A673 (cell line): ENCODE data around the gene BATF. TPM values are rescaled to one million over a fixed set of nuclear protein-coding genes. Genes with fewer than 3 reads are reported as not detected.

Experiments
- BruUV-seq: library from RNA; stranded (reverse); fragments of 400-500 nt; replicated peaks from 2 replicates; lab custom pipeline; 2021; lab: Mats Ljungman, UMichigan
- CTCF ChIA-PET: fragments of 300-600 bp; sonication (Branson Sonifier 250); formaldehyde crosslinking; loops from one replicate; lab custom pipeline; 2022; ENCODE audit warnings: antibody characterized with exemption; lab: Charles Lee
- POLR2A ChIA-PET: fragments of 300-600 bp; sonication (Branson Sonifier 250); formaldehyde crosslinking; loops from one replicate; lab custom pipeline; 2022; ENCODE audit warnings: antibody characterized with exemption; ENCODE audit not compliant: low non-redundant PET; lab: Charles Lee
- DNase-seq: peaks from one replicate; pipeline ENCODE4 v3.0.0-alpha.2; 2015; ENCODE audit warnings: low spot score
- H3K27ac ChIP-seq: fragments of 200-600 bp; sonication (generic); 2 replicates; pipeline ENCODE4 v1.5.1; 2016; ENCODE audit warnings: mixed run types, low read depth, mild to moderate bottlenecking, mixed read lengths, antibody characterized with exemption, low read length; ENCODE audit not compliant: poor library complexity, severe bottlenecking
- H3K27me3 ChIP-seq: fragments of 200-600 bp; sonication (generic); replicated peaks from 2 replicates; pipeline ENCODE4 v1.6.1; 2017; ENCODE audit warnings: mixed run types, low read depth, mild to moderate bottlenecking, mixed read lengths, antibody characterized with exemption, low read length; ENCODE audit not compliant: insufficient read depth, poor library complexity
- H3K36me3 ChIP-seq: fragments of 200-600 bp; sonication (generic); 2 replicates; pipeline ENCODE4 v1.6.1; 2016; ENCODE audit warnings: mixed run types, mild to moderate bottlenecking, mixed read lengths, antibody characterized with exemption, low read length; ENCODE audit not compliant: insufficient read depth, poor library complexity, severe bottlenecking
- H3K4me1 ChIP-seq: fragments of 200-600 bp; sonication (generic); 2 replicates; pipeline ENCODE4 v1.6.1; 2017; ENCODE audit warnings: mixed run types, mild to moderate bottlenecking, mixed read lengths, antibody characterized with exemption, low read length; ENCODE audit not compliant: insufficient read depth, poor library complexity, severe bottlenecking
- H3K4me3 ChIP-seq: fragments of 200-600 bp; sonication (generic); 2 replicates; pipeline ENCODE4 v1.5.1; 2016; ENCODE audit warnings: low read depth, mixed run types, mild to moderate bottlenecking, mixed read lengths, low read length; ENCODE audit not compliant: poor library complexity, severe bottlenecking
- H3K9me3 ChIP-seq: fragments of 200-600 bp; sonication (generic); 2 replicates; pipeline ENCODE4 v1.6.1; 2016; ENCODE audit warnings: mixed run types, low read depth, mild to moderate bottlenecking, mixed read lengths, antibody characterized with exemption, low read length; ENCODE audit not compliant: poor library complexity, severe bottlenecking
- CTCF ChIP-seq: fragments of 300-800, 200-600 bp; sonication (generic); conservative IDR thresholded peaks from 2 replicates; pipeline ENCODE4 v1.5.1; 2017; ENCODE audit warnings: low read depth, mild to moderate bottlenecking, antibody characterized with exemption, low read length, moderate library complexity, mixed read lengths
- EZH2 ChIP-seq: fragments of 200-600 bp; sonication (generic); IDR thresholded peaks from 2 replicates; pipeline ENCODE4 v1.6.1; 2017; ENCODE audit warnings: borderline replicate concordance, low read depth, mild to moderate bottlenecking, mixed read lengths, antibody characterized with exemption, low read length; ENCODE audit not compliant: poor library complexity, severe bottlenecking
- intact Hi-C: fragments of 100-400 bp; cut with micrococcal nuclease; formaldehyde crosslinking; loops from one replicate; pipeline ENCODE4 v1.10.0; 2022; ENCODE audit not compliant: unreplicated experiment
- total RNA-seq: library from RNA; stranded (reverse); gene quantifications from 2 replicates; pipeline ENCODE4 v1.2.3, GENCODE V29; 2021

Gene BATF
- total RNA-seq, 1 experiment from 2014 or later = not detected

DNA sequence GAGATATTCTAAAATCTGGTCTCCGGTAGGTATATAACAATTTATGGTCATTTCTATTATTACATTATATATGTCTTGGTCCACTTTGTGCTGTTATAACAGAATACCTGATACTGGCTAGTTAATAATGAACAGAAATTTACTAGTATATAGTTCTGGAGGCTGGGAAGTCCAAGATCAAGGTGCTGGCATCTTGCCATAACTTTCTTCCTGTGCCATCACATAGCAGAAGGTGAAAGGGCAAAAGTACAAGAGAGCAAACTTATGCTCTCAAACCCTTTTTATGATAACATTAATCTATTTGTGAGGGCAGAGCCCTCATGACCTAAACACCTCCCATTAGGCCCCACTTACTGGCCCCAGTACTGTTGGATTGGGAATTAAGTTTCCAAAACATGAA is 17.9 kb upstream of the BATF start:
- no peak for DNase-seq
- H3K9me3 ChIP-seq = peaks cover 4% of the 10 kb centered on the region
- no peak for TF ChIP-seq CTCF
- no peak for TF ChIP-seq EZH2
- ChIA-PET POLR2A (no interaction called here), CTCF (no interaction called here)
- intact Hi-C loops = no loop called here
- no peaks in the 10 kb centered on the region for H3K36me3 ChIP-seq
- no peak overlapping the region for H3K27ac ChIP-seq
- peaks cover 3% of the 10 kb centered on the region for H3K27me3 ChIP-seq
- H3K4me1 ChIP-seq = no peaks in the 10 kb centered on the region
- H3K4me3 ChIP-seq = no peak overlapping the region
- no TSS peak for BruUV-seq

- CTCF ChIA-PET = no interaction called here
- POLR2A ChIA-PET = no interaction called here
- no TSS peak for BruUV-seq
- H3K9me3 ChIP-seq = peaks cover 4% of the 10 kb centered on the region
- H3K27me3 ChIP-seq = peaks cover 3% of the 10 kb centered on the region
- no peaks in the 10 kb centered on the region for H3K36me3 ChIP-seq
- H3K4me3 ChIP-seq = no peak overlapping the region
- H3K27ac ChIP-seq = no peak overlapping the region
- TF ChIP-seq CTCF = no peak
- TF ChIP-seq EZH2 = no peak
- no peak for DNase-seq
- no peaks in the 10 kb centered on the region for H3K4me1 ChIP-seq
- intact Hi-C loops = no loop called here
Observed at GRCh38 chr14:75506930-75507329, 15.3 kb upstream of the BATF start.

GRCh38 chr14:75510547-75510946 is 11.7 kb upstream of the BATF start:
- POLR2A ChIA-PET = no interaction called here
- CTCF ChIA-PET = no interaction called here
- no peak for TF ChIP-seq CTCF
- no peak for TF ChIP-seq EZH2
- intact Hi-C loops = no loop called here
- Histone ChIP-seq H3K9me3 (peaks cover 4% of the 10 kb centered on the region), H3K36me3 (no peaks in the 10 kb centered on the region), H3K27ac (no peak overlapping the region), H3K4me1 (no peaks in the 10 kb centered on the region), H3K27me3 (peaks cover 3% of the 10 kb centered on the region), H3K4me3 (no peak overlapping the region)
- BruUV-seq = no TSS peak
- no peak for DNase-seq
